HG02981 (cell line): ENCODE results near the gene SCAANT1.

ENCODE experiments used
- ATAC-seq: cut with Tn5 transposase; IDR thresholded peaks from one replicate; pipeline ENCODE4 v1.9.1; 2021; ENCODE audit warnings: mild to moderate bottlenecking, moderate library complexity; ENCODE audit not compliant: unreplicated experiment

The SCAANT1 gene

DNA sequence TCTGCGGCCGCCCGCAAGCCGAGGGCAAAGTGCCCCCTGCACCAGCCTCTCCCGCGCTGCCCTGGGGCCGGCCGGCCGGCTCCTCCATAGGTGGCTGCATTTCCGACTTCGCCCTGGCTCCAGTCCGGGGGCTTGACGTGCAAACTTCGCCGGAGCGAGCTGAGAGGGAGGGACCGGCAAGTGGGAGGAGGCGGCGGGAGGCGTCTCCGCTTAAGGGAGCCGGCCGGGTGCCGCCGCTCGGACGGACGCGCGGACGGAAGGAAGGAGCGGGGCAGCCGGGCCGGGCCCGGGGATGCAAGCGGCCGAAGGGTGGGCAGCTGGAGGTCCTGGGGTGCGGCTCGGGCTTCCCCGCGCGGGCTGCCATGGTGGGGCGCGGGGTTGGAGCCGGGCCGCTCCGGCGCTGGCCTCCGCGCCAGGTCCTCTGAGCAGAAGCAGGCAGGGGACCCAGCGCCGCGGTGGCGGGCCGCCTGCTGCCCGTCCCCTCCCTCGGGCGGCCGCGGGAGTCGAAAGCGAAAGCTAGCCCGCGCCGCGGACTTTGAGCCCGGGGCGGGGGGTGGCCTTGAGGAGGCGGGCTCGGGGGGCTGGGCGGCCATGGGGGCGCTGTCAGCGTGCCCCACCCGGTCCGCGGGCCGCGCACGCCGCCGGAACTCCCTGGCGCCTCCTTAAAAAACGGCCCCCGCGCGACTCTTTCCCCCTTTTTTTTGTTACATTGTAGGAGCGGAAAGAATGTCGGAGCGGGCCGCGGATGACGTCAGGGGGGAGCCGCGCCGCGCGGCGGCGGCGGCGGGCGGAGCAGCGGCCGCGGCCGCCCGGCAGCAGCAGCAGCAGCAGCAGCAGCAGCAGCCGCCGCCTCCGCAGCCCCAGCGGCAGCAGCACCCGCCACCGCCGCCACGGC lies at the start of gene SCAANT1:
Gene SCAANT1, minus strand, starts transcription at position 511 of the 895 bp plus-strand sequence.
- peak; percentile 84 for ATAC-seq

GRCh38 chr3:63961891-63962290 lies 49.7 kb upstream of the SCAANT1 start:
- peak; percentile 79 for ATAC-seq

GRCh38 chr3:63960048-63960711 lies 48.0 kb upstream of the SCAANT1 start:
- ATAC-seq: no peak

DNA sequence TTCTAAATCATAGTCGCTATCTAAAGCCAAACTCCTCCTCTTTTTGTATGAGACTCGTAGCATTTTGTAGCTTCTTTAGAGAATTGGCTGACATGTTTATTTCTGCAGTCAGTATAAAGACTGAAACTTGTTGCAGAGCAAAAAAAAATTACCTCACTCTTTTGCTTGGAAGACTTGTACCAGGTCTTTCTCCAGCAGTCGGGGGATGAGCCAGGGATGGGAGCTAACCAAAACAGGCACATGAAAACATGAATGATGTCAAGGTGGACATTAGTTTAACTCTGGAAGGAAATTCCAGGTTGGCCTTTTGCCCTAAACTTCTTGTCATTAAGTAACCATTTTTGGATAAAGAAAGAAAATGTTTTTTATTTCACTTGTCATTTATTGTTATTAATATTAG lies 47.0 kb upstream of the SCAANT1 start:
- ATAC-seq: no peak

GRCh38 chr3:63955830-63956545 lies 43.8 kb upstream of the SCAANT1 start:
- no peak for ATAC-seq

DNA sequence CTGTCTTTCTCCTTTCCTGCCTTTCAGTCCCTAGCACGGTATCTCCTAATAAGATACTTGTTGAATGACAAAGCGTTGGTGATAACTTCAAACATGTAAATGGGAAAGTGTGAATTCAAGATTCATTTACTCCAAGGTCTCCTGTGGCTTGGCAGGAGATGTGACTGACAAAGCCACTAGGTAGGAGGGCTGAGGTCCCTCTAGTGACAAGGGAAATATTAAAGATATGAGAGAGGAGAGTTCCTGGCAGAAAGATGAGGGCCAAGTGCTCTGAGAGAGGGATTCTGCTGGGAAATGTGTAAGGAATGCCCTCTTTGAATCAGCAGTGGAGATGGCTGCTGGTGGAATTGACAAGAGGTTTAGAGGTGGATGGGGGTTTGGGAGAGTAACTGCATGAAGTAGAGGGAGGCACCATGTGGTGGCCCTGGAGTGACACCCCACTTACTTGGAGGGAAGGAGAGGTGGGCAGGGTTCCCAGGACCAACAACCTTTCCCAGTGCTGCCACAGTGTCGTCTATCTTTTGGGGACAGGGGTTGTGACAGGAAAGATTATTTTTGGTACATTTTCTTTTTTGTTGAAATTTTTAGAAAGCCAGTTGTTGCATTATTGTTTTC lies 43.0 kb upstream of the SCAANT1 start:
- no peak for ATAC-seq

- no peak for ATAC-seq
Measured at GRCh38 chr3:63954182-63954581, 42.0 kb upstream of the SCAANT1 start.

GRCh38 chr3:63952248-63952594 lies 40.0 kb upstream of the SCAANT1 start:
- ATAC-seq: no peak

GRCh38 chr3:63951492-63952247 lies 39.5 kb upstream of the SCAANT1 start:
- ATAC-seq: peak; percentile 56

DNA sequence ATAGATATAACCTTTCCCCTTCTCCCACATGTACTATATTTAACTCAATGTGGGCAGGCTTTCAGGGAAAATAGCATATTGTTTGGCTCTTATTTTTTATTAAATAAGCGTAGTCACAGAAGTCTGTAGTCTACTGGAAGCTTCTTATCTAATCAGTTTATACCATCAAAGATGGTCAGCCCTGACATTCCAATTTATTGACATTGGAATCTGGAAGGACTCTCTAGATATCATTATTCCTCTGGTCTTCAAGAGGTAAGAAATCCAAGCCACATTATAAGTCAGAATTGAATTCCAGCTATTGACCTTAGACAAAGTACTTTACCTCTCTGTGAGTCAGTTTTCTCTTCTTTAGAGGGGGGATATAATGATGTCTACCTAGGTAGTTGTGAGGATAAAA lies 38.5 kb upstream of the SCAANT1 start:
- no peak for ATAC-seq

- no peak for ATAC-seq
Measured at GRCh38 chr3:63949005-63949404, 36.8 kb upstream of the SCAANT1 start.

GRCh38 chr3:63947594-63947993 lies 35.4 kb upstream of the SCAANT1 start:
- no peak for ATAC-seq

GRCh38 chr3:63946753-63947152 lies 34.6 kb upstream of the SCAANT1 start:
- no peak for ATAC-seq

DNA sequence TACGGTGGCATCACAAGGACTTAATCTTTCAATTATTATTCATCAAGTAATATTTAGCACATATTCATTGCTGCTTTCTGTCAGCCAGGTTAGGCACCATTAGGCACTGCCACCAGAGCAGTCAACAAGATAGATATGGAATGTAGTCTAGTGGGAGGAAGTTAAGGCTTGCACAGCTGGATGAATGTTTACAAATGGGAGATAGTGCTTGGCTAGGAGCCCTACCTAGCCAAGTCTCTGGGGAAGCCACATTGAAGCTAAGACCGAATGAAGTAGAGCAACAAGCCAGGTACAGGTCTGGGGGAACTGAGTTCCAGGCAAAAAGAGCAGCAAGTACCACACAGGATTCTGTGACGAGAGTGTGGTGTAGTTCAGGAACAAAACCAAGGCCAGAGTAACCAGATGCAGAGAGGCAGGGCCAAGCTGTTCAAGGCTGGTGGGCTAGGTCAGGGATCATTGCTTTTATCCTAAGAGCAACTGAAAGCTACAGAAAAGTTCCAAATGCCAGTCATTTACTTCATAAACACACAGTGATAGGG lies 33.4 kb upstream of the SCAANT1 start:
- ATAC-seq: no peak

GRCh38 chr3:63943678-63944077 lies 31.5 kb upstream of the SCAANT1 start:
- no peak for ATAC-seq

DNA sequence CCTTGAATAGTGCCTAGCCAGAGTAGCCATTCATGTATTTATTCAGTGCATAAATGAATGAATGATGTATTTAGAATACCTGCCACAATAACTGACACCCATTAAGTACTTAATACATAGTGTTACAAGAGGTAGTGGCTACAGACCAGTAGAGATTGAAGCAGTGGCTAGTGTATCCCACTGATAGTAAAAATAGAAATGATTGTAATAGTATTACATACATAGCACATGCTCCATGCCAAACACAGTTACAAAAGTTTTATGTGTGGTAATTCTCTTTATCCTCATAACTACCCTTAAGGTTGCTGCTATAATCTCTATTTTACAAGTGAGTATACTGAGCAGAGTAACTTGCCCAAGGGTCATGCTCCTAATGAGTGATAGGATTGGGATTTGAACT lies 30.3 kb upstream of the SCAANT1 start:
- ATAC-seq: no peak

DNA sequence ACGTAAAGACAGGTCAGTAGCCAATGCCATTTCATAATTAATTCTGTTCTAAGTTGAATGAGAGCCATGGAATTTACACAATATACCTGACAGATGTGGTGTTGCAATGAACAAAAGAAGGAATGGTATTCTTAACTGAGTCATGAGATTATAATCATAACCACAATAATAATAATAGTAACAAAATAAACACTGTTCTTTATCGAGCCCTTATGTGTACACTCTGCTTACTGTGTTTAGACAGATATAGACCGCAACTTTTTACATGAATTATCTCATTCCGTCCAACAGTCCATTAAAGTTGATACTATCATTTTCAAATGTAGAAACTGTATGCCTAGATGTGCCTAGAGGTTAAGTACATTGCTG lies 28.2 kb upstream of the SCAANT1 start:
- no peak for ATAC-seq

- ATAC-seq: peak; percentile 54
Measured at GRCh38 chr3:63937661-63938651, 25.8 kb upstream of the SCAANT1 start.

GRCh38 chr3:63936925-63937324 lies 24.7 kb upstream of the SCAANT1 start:
- ATAC-seq: no peak
